ENCODE results near the gene TSC2. TPM values are rescaled to one million over a fixed set of nuclear protein-coding genes. Genes with fewer than 3 reads are reported as not detected.

The TSC2 gene
- total and polyA plus RNA-seq, 2 donors (not counting 3 experiments of a cell fraction or from before 2014, with no cell fraction given): 87.9 to 144 TPM

DNA sequence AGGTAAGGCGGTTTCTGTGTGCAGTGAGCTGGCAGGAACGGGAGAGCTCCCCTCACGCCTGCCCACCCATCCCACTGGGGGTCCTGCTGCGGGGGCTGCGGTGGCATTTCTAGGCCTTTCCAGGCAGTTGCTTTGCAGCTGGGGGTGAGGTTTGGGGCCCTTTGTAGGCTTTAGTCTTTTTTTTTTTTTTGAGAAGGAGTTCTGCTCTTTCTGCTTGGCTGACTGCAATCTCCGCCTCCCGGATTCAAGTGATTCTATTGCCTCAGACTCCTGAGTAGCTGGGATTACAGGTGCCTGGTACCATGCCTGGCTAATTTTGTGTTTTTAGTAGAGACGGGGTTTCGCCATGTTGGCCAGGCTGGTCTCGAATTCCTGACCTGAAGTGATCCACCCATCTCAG, 11.1 kb downstream of the TSC2 start:
- Histone ChIP-seq H3K36me3 (ENCODE audit: control insufficient read depth in 2 of 2, extremely low read depth in 1 of 2, insufficient read depth in 2 of 2, low read length in 2 of 2) (peaks cover under 1 to 51% of the 10 kb centered on the region in 2 experiments), H3K9ac (replicated peaks; ENCODE audit: extremely low read depth, insufficient read depth, low read length) (no peak overlapping the region), H3K4me1 (ENCODE audit: control insufficient read depth, extremely low read depth, insufficient read depth, low read length) (no peaks in the 10 kb centered on the region), H3K4me3 (replicated peaks in 1 of 3; ENCODE audit: insufficient read depth in 1 of 3, low read depth in 1 of 3, low read length in 3 of 3) (no peak overlapping the region), H3K9me3 (replicated peaks; ENCODE audit: control insufficient read depth, insufficient read depth, low read length) (no peaks in the 10 kb centered on the region), H3K27me3 (ENCODE audit: control insufficient read depth in 2 of 2, insufficient read depth in 2 of 2, low read length in 2 of 2) (no peaks in the 10 kb centered on the region), H3K9me1 (replicated peaks; ENCODE audit: control insufficient read depth, extremely low read depth, insufficient read depth, low read length) (no peaks in the 10 kb centered on the region), H3K79me2 (ENCODE audit: control insufficient read depth, insufficient read depth, low read length) (no peaks in the 10 kb centered on the region), H3K4me2 (ENCODE audit: insufficient read depth, low read length) (no peak overlapping the region), H4K20me1 (replicated peaks; ENCODE audit: control insufficient read depth, extremely low read depth, insufficient read depth, low read length) (no peaks in the 10 kb centered on the region), H2AFZ (ENCODE audit: low read depth, low read length) (no peak overlapping the region), H3K27ac (ENCODE audit: insufficient read depth, low read depth, low read length) (no peak overlapping the region)
- FAIRE-seq: no peak
- BruUV-seq (replicated peaks): no TSS peak
- CTCF ChIA-PET: interaction anchor here (1.0 kb wide), 1 partner anchor 82 kb away, joined by 3 read pairs; no protein-coding TSS in a partner anchor
- POLR2A ChIA-PET: no interaction called here
- intact Hi-C loops (cut with micrococcal nuclease) (no loop called here), dilution Hi-C loops (cut with MboI; ENCODE audit: extremely low pct_ligation_motif_present, low sequenced_read_pairs) (no loop called here)
- TF ChIP-seq EZH2 (IDR thresholded peaks at IDR 0.05; ENCODE audit: borderline replicate concordance, low read depth, low read length, severe bottlenecking): no peak
- TF ChIP-seq FOS (IDR thresholded peaks at IDR 0.05; ENCODE audit: borderline replicate concordance, insufficient read depth, low read length): no peak
- no peak for TF ChIP-seq POLR2AphosphoS5 (IDR thresholded peaks at IDR 0.05; ENCODE audit: insufficient read depth, low read depth, low read length)
- TF ChIP-seq, protein P1, sequence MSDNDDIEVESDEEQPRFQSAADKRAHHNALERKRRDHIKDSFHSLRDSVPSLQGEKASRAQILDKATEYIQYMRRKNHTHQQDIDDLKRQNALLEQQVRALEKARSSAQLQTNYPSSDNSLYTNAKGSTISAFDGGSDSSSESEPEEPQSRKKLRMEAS (IDR thresholded peaks at IDR 0.05; ENCODE audit: insufficient read depth, insufficient read length): no peak
- TF ChIP-seq GATA2 (IDR thresholded peaks at IDR 0.05; ENCODE audit: insufficient read depth, insufficient read length, low read depth, low read length): no peak
- TF ChIP-seq, protein P2, sequence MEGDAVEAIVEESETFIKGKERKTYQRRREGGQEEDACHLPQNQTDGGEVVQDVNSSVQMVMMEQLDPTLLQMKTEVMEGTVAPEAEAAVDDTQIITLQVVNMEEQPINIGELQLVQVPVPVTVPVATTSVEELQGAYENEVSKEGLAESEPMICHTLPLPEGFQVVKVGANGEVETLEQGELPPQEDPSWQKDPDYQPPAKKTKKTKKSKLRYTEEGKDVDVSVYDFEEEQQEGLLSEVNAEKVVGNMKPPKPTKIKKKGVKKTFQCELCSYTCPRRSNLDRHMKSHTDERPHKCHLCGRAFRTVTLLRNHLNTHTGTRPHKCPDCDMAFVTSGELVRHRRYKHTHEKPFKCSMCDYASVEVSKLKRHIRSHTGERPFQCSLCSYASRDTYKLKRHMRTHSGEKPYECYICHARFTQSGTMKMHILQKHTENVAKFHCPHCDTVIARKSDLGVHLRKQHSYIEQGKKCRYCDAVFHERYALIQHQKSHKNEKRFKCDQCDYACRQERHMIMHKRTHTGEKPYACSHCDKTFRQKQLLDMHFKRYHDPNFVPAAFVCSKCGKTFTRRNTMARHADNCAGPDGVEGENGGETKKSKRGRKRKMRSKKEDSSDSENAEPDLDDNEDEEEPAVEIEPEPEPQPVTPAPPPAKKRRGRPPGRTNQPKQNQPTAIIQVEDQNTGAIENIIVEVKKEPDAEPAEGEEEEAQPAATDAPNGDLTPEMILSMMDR (IDR thresholded peaks at IDR 0.05; ENCODE audit: extremely low read depth in 1 of 2, insufficient read depth in 1 of 2, low read depth in 1 of 2, low read length in 2 of 2): no peak
- no peak for TF ChIP-seq MYC (IDR thresholded peaks at IDR 0.05; ENCODE audit: low read depth, low read length)
- no peak for TF ChIP-seq POLR2A (IDR thresholded peaks at IDR 0.05; ENCODE audit: low read depth, low read length)
- TF ChIP-seq JUN (IDR thresholded peaks at IDR 0.05; ENCODE audit: borderline replicate concordance, insufficient read depth, insufficient read length, low read depth): no peak
- no peak for DNase-seq (ENCODE audit: low read depth, low spot score)

Measured in endothelial cell of umbilical vein (primary cell).